Mesenchymal stem cell (in vitro differentiated cells and primary cell): ENCODE measurements around the gene OR8A1.
"Not testable (repeated sequence)": the region's sequence is repeated elsewhere in the genome, so short reads cannot be mapped to it uniquely, and the experiment has no call there.

Experiments used
- DNase-seq: peaks from one replicate; pipeline ENCODE4 v3.0.0-alpha.2; 2013
- H2AFZ ChIP-seq: one replicate; pipeline ENCODE4 v1.6.1; 2013; ENCODE audit warnings: low read depth, mild to moderate bottlenecking, control low read depth, inconsistent platforms, low read length, moderate library complexity
- H2AK5ac ChIP-seq: 2 replicates; pipeline ENCODE4 v1.6.1; 2013; ENCODE audit warnings: low read length, moderate library complexity, mild to moderate bottlenecking, inconsistent platforms; ENCODE audit not compliant: severe bottlenecking
- H2BK120ac ChIP-seq: one replicate; pipeline ENCODE4 v1.6.1; 2013; ENCODE audit warnings: low read depth, mild to moderate bottlenecking, inconsistent platforms, low read length, moderate library complexity
- H2BK12ac ChIP-seq, 2 experiments: one replicate each; pipeline ENCODE4 v1.6.1; 2013; ENCODE audit warnings: inconsistent platforms in 2 of 2, low read length in 2 of 2, mild to moderate bottlenecking in 2 of 2, moderate library complexity in 2 of 2, control low read depth in 1 of 2
- H2BK15ac ChIP-seq: one replicate; pipeline ENCODE4 v1.6.1; 2013; ENCODE audit warnings: mild to moderate bottlenecking, low read depth, inconsistent platforms; ENCODE audit not compliant: poor library complexity, severe bottlenecking
- H2BK5ac ChIP-seq: 2 replicates; pipeline ENCODE4 v1.6.1; 2013; ENCODE audit warnings: low read depth, mild to moderate bottlenecking, low read length, control low read depth, inconsistent platforms; ENCODE audit not compliant: poor library complexity, severe bottlenecking
- H3K14ac ChIP-seq, 2 experiments: one replicate each; pipeline ENCODE4 v1.6.1; 2013; ENCODE audit warnings: inconsistent platforms in 2 of 2, low read length in 2 of 2, control low read depth in 1 of 2, mild to moderate bottlenecking in 1 of 2, moderate library complexity in 1 of 2
- H3K18ac ChIP-seq, 2 experiments: one replicate each; pipeline ENCODE4 v1.6.1; 2013; ENCODE audit warnings: inconsistent platforms in 2 of 2, low read length in 2 of 2, control low read depth in 1 of 2, low read depth in 1 of 2, mild to moderate bottlenecking in 1 of 2
- H3K23ac ChIP-seq, 2 experiments: one replicate each; pipeline ENCODE4 v1.6.1; 2013; ENCODE audit warnings: inconsistent platforms in 2 of 2, low read length in 2 of 2, mild to moderate bottlenecking in 2 of 2, moderate library complexity in 2 of 2, control low read depth in 1 of 2
- H3K27ac ChIP-seq: 2 replicates; pipeline ENCODE4 v1.5.1; 2013; ENCODE audit warnings: mild to moderate bottlenecking, moderate library complexity, low read length, control low read depth, inconsistent platforms; ENCODE audit not compliant: poor library complexity, severe bottlenecking
- H3K27me3 ChIP-seq, 2 experiments: 2 replicates each; pipeline versions ENCODE4 v1.6.1 to v1.7.0; 2013; ENCODE audit warnings: low read length in 2 of 2, mild to moderate bottlenecking in 2 of 2, moderate library complexity in 2 of 2, control low read depth in 1 of 2, inconsistent platforms in 1 of 2; ENCODE audit not compliant: control insufficient read depth in 1 of 2, insufficient read depth in 1 of 2
- H3K36me3 ChIP-seq, 2 experiments: 2 replicates each; pipeline versions ENCODE4 v1.6.1 to v1.7.0; 2013; ENCODE audit warnings: low read length in 2 of 2, control low read depth in 1 of 2, inconsistent platforms in 1 of 2, low read depth in 1 of 2, mild to moderate bottlenecking in 1 of 2; ENCODE audit not compliant: insufficient read depth in 2 of 2, control insufficient read depth in 1 of 2
- H3K4ac ChIP-seq, 2 experiments: one replicate each; pipeline ENCODE4 v1.6.1; 2013; ENCODE audit warnings: inconsistent platforms in 2 of 2, low read length in 2 of 2, mild to moderate bottlenecking in 2 of 2, moderate library complexity in 2 of 2, control low read depth in 1 of 2, low read depth in 1 of 2
- H3K4me1 ChIP-seq: 2 replicates; pipeline ENCODE4 v1.6.1; 2013; ENCODE audit warnings: low read depth, low read length, control low read depth; ENCODE audit not compliant: control insufficient read depth, insufficient read depth
- H3K4me2 ChIP-seq: 2 replicates; pipeline ENCODE4 v1.6.1; 2013; ENCODE audit warnings: low read length, mild to moderate bottlenecking, inconsistent platforms; ENCODE audit not compliant: poor library complexity, severe bottlenecking
- H3K4me3 ChIP-seq, 2 experiments: 2 replicates each; pipeline versions ENCODE4 v1.5.1 to v1.7.0; 2013; ENCODE audit warnings: low read length in 2 of 2, mild to moderate bottlenecking in 2 of 2, control low read depth in 1 of 2, low read depth in 1 of 2; ENCODE audit not compliant: insufficient read depth in 1 of 2
- H3K79me1 ChIP-seq: replicated peaks from 2 replicates; pipeline ENCODE4 v1.6.1; 2013; ENCODE audit warnings: mild to moderate bottlenecking, control low read depth, low read length, inconsistent platforms; ENCODE audit not compliant: poor library complexity, severe bottlenecking
- H3K9ac ChIP-seq: 2 replicates; pipeline ENCODE4 v1.7.0; 2013; ENCODE audit warnings: mild to moderate bottlenecking, low read length, moderate library complexity
- H3K9me3 ChIP-seq: 2 replicates; pipeline ENCODE4 v1.7.0; 2013; ENCODE audit warnings: mild to moderate bottlenecking, low read length; ENCODE audit not compliant: control insufficient read depth
- H4K8ac ChIP-seq: one replicate; pipeline ENCODE4 v1.6.1; 2013; ENCODE audit warnings: inconsistent platforms, mild to moderate bottlenecking, low read length, moderate library complexity
- H4K91ac ChIP-seq: one replicate; pipeline ENCODE4 v1.6.1; 2013; ENCODE audit warnings: mild to moderate bottlenecking, low read length, inconsistent platforms
- WGBS: methylation state at CpG from one replicate; pipeline ENCODE4 v1.1.7; 2013; ENCODE audit warnings: mixed read lengths; 5-methylcytosine and 5-hydroxymethylcytosine counted together

Gene OR8A1

GRCh38 chr11:124597626-124598025 lies 27.8 kb downstream of the OR8A1 start:
- Histone ChIP-seq H3K4me2 (no peak overlapping the region), H3K4ac (no peak overlapping the region), H3K9me3 (no peaks in the 10 kb centered on the region), H2BK120ac (no peak overlapping the region), H2BK15ac (no peak overlapping the region), H2BK12ac (no peak overlapping the region), H4K91ac (no peak overlapping the region), H3K36me3 (no peaks in the 10 kb centered on the region), H3K14ac (no peak overlapping the region), H2AFZ (no peak overlapping the region), H3K79me1 (no peaks in the 10 kb centered on the region), H3K18ac (no peak overlapping the region), H3K9ac (no peak overlapping the region), H2AK5ac (no peak overlapping the region), H3K4me3 (no peak overlapping the region), H3K23ac (no peak overlapping the region), H3K27ac (no peak overlapping the region), H2BK5ac (no peak overlapping the region), H3K27me3 (no peaks in the 10 kb centered on the region), H4K8ac (no peak overlapping the region), H3K4me1 (no peaks in the 10 kb centered on the region)
- no peak for DNase-seq

- H3K79me1 ChIP-seq, result no peaks in the 10 kb centered on the region
- no peak overlapping the region for H2BK5ac ChIP-seq
- H3K4me2 ChIP-seq, result no peak overlapping the region
- no peaks in the 10 kb centered on the region for H3K36me3 ChIP-seq
- H3K27me3 ChIP-seq, result no peaks in the 10 kb centered on the region
- DNase-seq, result no peak
- no peak overlapping the region for H3K14ac ChIP-seq
- no peak overlapping the region for H3K18ac ChIP-seq
- H3K4me3 ChIP-seq, result no peak overlapping the region
- 63% methylated on average over 4 of the region's 5 CpGs for WGBS
- H2AFZ ChIP-seq, result no peak overlapping the region
- no peak overlapping the region for H3K4ac ChIP-seq
- no peak overlapping the region for H2BK12ac ChIP-seq
- H2BK120ac ChIP-seq, result no peak overlapping the region
- H3K27ac ChIP-seq, result no peak overlapping the region
- no peak overlapping the region for H2BK15ac ChIP-seq
- no peaks in the 10 kb centered on the region for H3K4me1 ChIP-seq
- H2AK5ac ChIP-seq, result no peak overlapping the region
- no peak overlapping the region for H4K91ac ChIP-seq
- H3K9ac ChIP-seq, result no peak overlapping the region
- no peak overlapping the region for H3K23ac ChIP-seq
- H3K9me3 ChIP-seq, result no peaks in the 10 kb centered on the region
- no peak overlapping the region for H4K8ac ChIP-seq
Measured at GRCh38 chr11:124600621-124601320, 31.0 kb downstream of the OR8A1 start.

DNA sequence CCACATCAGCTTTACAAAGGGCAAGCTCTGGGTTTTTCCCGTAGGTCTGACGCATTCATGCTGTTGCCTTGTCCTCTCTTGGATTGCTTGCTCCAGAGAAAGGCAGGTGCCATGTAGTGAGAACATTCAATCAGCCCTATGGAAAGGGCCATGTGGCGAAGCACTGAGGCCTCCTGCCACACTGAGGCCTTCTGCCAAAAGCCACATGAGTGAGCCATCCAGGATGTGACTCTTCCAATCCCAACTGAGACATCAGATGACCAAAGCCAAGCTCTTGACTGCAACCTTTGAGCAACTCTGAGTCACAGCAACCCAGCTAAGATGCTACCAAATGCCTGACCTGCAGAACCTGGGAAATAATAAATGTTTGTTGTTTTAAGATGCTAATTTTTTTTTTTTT lies 32.4 kb downstream of the OR8A1 start:
- no peak overlapping the region for H3K27ac ChIP-seq
- no peak overlapping the region for H3K18ac ChIP-seq
- H4K91ac ChIP-seq, result no peak overlapping the region
- H4K8ac ChIP-seq, result no peak overlapping the region
- no peak overlapping the region for H3K14ac ChIP-seq
- H3K79me1 ChIP-seq, result no peaks in the 10 kb centered on the region
- H3K4ac ChIP-seq, result no peak overlapping the region
- no peak for DNase-seq
- no peak overlapping the region for H3K23ac ChIP-seq
- no peak overlapping the region for H2BK120ac ChIP-seq
- no peak overlapping the region for H3K4me2 ChIP-seq
- H3K4me1 ChIP-seq, result no peaks in the 10 kb centered on the region
- H3K9me3 ChIP-seq, result no peaks in the 10 kb centered on the region
- H3K4me3 ChIP-seq, result no peak overlapping the region
- H3K27me3 ChIP-seq, result no peaks in the 10 kb centered on the region
- 77% methylated on average over 3 of the region's 3 CpGs for WGBS
- H3K9ac ChIP-seq, result no peak overlapping the region
- H2BK5ac ChIP-seq, result no peak overlapping the region
- no peaks in the 10 kb centered on the region for H3K36me3 ChIP-seq
- no peak overlapping the region for H2BK12ac ChIP-seq
- no peak overlapping the region for H2AFZ ChIP-seq
- no peak overlapping the region for H2BK15ac ChIP-seq
- no peak overlapping the region for H2AK5ac ChIP-seq

DNA sequence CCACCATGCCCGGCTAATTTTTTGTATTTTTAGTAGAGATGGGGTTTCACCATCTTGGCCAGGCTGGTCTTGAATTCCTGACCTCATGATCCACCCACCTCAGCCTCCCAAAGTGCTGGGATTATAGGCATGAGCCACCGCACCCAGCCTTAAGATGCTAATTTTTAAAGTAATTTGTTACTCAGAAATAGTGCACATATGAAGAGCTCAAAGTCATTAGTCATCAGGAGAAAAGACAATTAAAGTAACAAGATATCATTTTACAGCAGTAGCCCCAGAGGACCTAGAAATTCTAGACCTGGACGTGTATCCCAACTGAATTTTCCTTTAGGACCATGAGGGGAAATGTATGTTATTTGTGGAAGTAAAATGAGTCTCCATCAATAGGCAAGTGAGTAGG lies 32.9 kb downstream of the OR8A1 start:
- not testable (repeated sequence) for H3K4me2 ChIP-seq, H3K4me3 ChIP-seq, H4K8ac ChIP-seq, H3K23ac ChIP-seq, H2BK120ac ChIP-seq, H3K4me1 ChIP-seq, H2AK5ac ChIP-seq, H3K9ac ChIP-seq, H3K27me3 ChIP-seq, H3K9me3 ChIP-seq, H2BK5ac ChIP-seq, H2AFZ ChIP-seq, H3K27ac ChIP-seq, H2BK15ac ChIP-seq, H3K4ac ChIP-seq, H4K91ac ChIP-seq, H3K36me3 ChIP-seq, H3K79me1 ChIP-seq, DNase-seq, H2BK12ac ChIP-seq, H3K18ac ChIP-seq, H3K14ac ChIP-seq
- WGBS, result 75% methylated on average over 1 of the region's 3 CpGs
